ENCODE data around the gene CRABP1. TPM values are rescaled to one million over a fixed set of nuclear protein-coding genes. Genes with fewer than 3 reads are reported as not detected.

CRABP1 gene
- polyA plus RNA-seq, 3 donors, result not detected

GRCh38 chr15:78358102-78358870 lies 18.1 kb downstream of the CRABP1 start:
- H3K36me3 ChIP-seq (replicated peaks in 1 of 2; ENCODE audit: control insufficient read depth in 1 of 2, insufficient read depth in 2 of 2, low read length in 2 of 2), result no peaks in the 10 kb centered on the region
- WGBS (ENCODE audit: insufficient coverage), result no CpG with 5 or more reads among the region's 6 CpGs
- no peak for TF ChIP-seq CTCF (IDR thresholded peaks at IDR 0.05)
- H3K4me3 ChIP-seq (replicated peaks in 1 of 3; ENCODE audit: low read depth in 2 of 3, low read length in 3 of 3), result no peak overlapping the region
- no peak for DNase-seq
- Mint-ChIP-seq H3K9me3 (peaks cover 0 to 8% (median 0%) of the 10 kb centered on the region in 7 donors), H3K27me3 (ENCODE audit: low read depth in 3 of 3) (peaks cover 1 to 9% (median 8%) of the 10 kb centered on the region in 3 donors), H3K4me3 (no peak overlapping the region), H3K36me3 (no peaks in the 10 kb centered on the region), H3K27ac (no peak overlapping the region), H3K4me1 (peaks cover 30% of the 10 kb centered on the region)
- H3K27me3 ChIP-seq (ENCODE audit: control insufficient read depth in 2 of 2, insufficient read depth in 2 of 2, low read length in 2 of 2), result no peaks in the 10 kb centered on the region
- intact Hi-C loops (cut with micrococcal nuclease), result no loop called here
- no peaks in the 10 kb centered on the region for H3K79me2 ChIP-seq (ENCODE audit: insufficient read depth, low read length)
- no peaks in the 10 kb centered on the region for H4K20me1 ChIP-seq (ENCODE audit: insufficient read depth, low read length)
- H3K4me1 ChIP-seq (ENCODE audit: control insufficient read depth in 1 of 2, insufficient read depth in 2 of 2, low read length in 2 of 2), result peaks cover 23 to 26% of the 10 kb centered on the region in 2 donors
- no peak overlapping the region for H3K4me2 ChIP-seq (replicated peaks; ENCODE audit: extremely low read depth, low read length, poor library complexity, severe bottlenecking)
- H3K9ac ChIP-seq (ENCODE audit: insufficient read depth, low read length, poor library complexity, severe bottlenecking), result no peak overlapping the region
- no peaks in the 10 kb centered on the region for H3K9me3 ChIP-seq (replicated peaks in 1 of 2; ENCODE audit: control insufficient read depth in 1 of 2, insufficient read depth in 1 of 2, low read length in 2 of 2)
- no peak overlapping the region for H2AFZ ChIP-seq (ENCODE audit: insufficient read depth, low read depth, low read length, poor library complexity, severe bottlenecking)
- H3K27ac ChIP-seq (ENCODE audit: low read depth in 1 of 2, low read length in 2 of 2), result no peak overlapping the region

- Histone ChIP-seq H3K27me3 (ENCODE audit: control insufficient read depth in 2 of 2, insufficient read depth in 2 of 2, low read length in 2 of 2) (no peaks in the 10 kb centered on the region), H3K4me1 (ENCODE audit: control insufficient read depth in 1 of 2, insufficient read depth in 2 of 2, low read length in 2 of 2) (peaks cover 23 to 26% of the 10 kb centered on the region in 2 donors), H3K4me2 (replicated peaks; ENCODE audit: extremely low read depth, low read length, poor library complexity, severe bottlenecking) (no peak overlapping the region), H3K79me2 (ENCODE audit: insufficient read depth, low read length) (no peaks in the 10 kb centered on the region), H3K27ac (ENCODE audit: low read depth in 1 of 2, low read length in 2 of 2) (no peak overlapping the region), H3K9ac (ENCODE audit: insufficient read depth, low read length, poor library complexity, severe bottlenecking) (no peak overlapping the region), H2AFZ (ENCODE audit: insufficient read depth, low read depth, low read length, poor library complexity, severe bottlenecking) (no peak overlapping the region), H3K9me3 (replicated peaks in 1 of 2; ENCODE audit: control insufficient read depth in 1 of 2, insufficient read depth in 1 of 2, low read length in 2 of 2) (no peaks in the 10 kb centered on the region), H4K20me1 (ENCODE audit: insufficient read depth, low read length) (no peaks in the 10 kb centered on the region), H3K4me3 (replicated peaks in 1 of 3; ENCODE audit: low read depth in 2 of 3, low read length in 3 of 3) (no peak overlapping the region), H3K36me3 (replicated peaks in 1 of 2; ENCODE audit: control insufficient read depth in 1 of 2, insufficient read depth in 2 of 2, low read length in 2 of 2) (no peaks in the 10 kb centered on the region)
- H3K27ac Mint-ChIP-seq, result no peak overlapping the region
- no peaks in the 10 kb centered on the region for H3K36me3 Mint-ChIP-seq
- peaks cover 0 to 8% (median 0%) of the 10 kb centered on the region in 7 donors for H3K9me3 Mint-ChIP-seq
- DNase-seq, result no peak
- H3K27me3 Mint-ChIP-seq (ENCODE audit: low read depth in 3 of 3), result peaks cover 1 to 8% (median 8%) of the 10 kb centered on the region in 3 donors
- intact Hi-C loops (cut with micrococcal nuclease), result no loop called here
- H3K4me1 Mint-ChIP-seq, result peaks cover 32% of the 10 kb centered on the region
- WGBS (ENCODE audit: insufficient coverage), result no CpG with 5 or more reads among the region's 3 CpGs
- H3K4me3 Mint-ChIP-seq, result no peak overlapping the region
- no peak for TF ChIP-seq CTCF (IDR thresholded peaks at IDR 0.05)
These were observed 19.1 kb downstream of the CRABP1 start for GRCh38 chr15:78359041-78359808.
